Body of pancreas (tissue), 4 donors: ENCODE results near the gene SH3TC1.

Experiments used
- CTCF ChIP-seq, 7 experiments: fragments of 450-650 bp in 4 of 7; fragments of 200-600 bp in 3 of 7; sonication (generic) in 3 of 7; IDR thresholded peaks; one replicate each; pipeline ENCODE4 v1.5.1; 2016 to 2019; ENCODE audit warnings: antibody characterized with exemption in 7 of 7
- POLR2A ChIP-seq, 3 donors: fragments of 450-650 bp; IDR thresholded peaks; one replicate each; pipeline ENCODE4 v1.6.1; 2016; ENCODE audit warnings: antibody characterized with exemption in 3 of 3, mild to moderate bottlenecking in 2 of 3

GRCh38 chr4:8203817-8204216, 4.7 kb downstream of the SH3TC1 start:
- TF ChIP-seq CTCF (IDR thresholded peaks at IDR 0.05) (no peak), POLR2A (IDR thresholded peaks at IDR 0.05) (no peak)
